Hair follicular keratinocyte (primary cell): ENCODE measurements around the gene SLC25A39. TPM values are rescaled to one million over a fixed set of nuclear protein-coding genes. Genes with fewer than 3 reads are reported as not detected.

Experiments used
- total RNA-seq: library from RNA; depleted of rRNA; stranded (reverse); fragments of >200 nt; gene quantifications from 2 replicates; pipeline ENCODE4 v1.2.3, GENCODE V29; 2015

Gene SLC25A39
- total RNA-seq: 142 and 182 TPM in 2 replicates

GRCh38 chr17:44324571-44325275 is at the start of gene SLC25A39:
SLC25A39 (minus strand) TSS chr17:44324823; CDS start chr17:44323562, 1,261 bp downstream.

GRCh38 chr17:44363613-44364159 is 39.1 kb upstream of the SLC25A39 start, which contains the start of gene FAM171A2:
FAM171A2 (minus strand) TSS chr17:44363853; CDS start chr17:44363714, 139 bp downstream.

GRCh38 chr17:44344939-44345453 is 20.4 kb upstream of the SLC25A39 start, which contains the start of gene GRN:
GRN (plus strand) TSS chr17:44345302; CDS start chr17:44349165, 3,863 bp downstream.

GRCh38 chr17:44308320-44308818 is 16.3 kb downstream of the SLC25A39 start, which contains the start of gene RUNDC3A:
RUNDC3A (plus strand) TSS chr17:44308601; CDS start chr17:44308833, 232 bp downstream.

Other genes with a start within 250 kb of the SLC25A39 start
- 8.7 and 17.2 TPM in 2 replicates for gene HDAC5, start 201.2 kb downstream of the SLC25A39 start, total RNA-seq
- gene HROB, start 182.9 kb downstream of the SLC25A39 start, total RNA-seq: 2.8 and 7.8 TPM in 2 replicates
- gene ASB16, start 154.1 kb downstream of the SLC25A39 start, total RNA-seq: not detected in 2 replicates
- 18.6 and 21.2 TPM in 2 replicates for gene TMUB2, start 137.9 kb downstream of the SLC25A39 start, total RNA-seq
- gene ATXN7L3, start 124.9 kb downstream of the SLC25A39 start, total RNA-seq: 47.5 and 55.4 TPM in 2 replicates
- gene UBTF, start 105.1 kb downstream of the SLC25A39 start, total RNA-seq: 28.7 and 34.2 TPM in 2 replicates
- not detected in 2 replicates for gene SLC4A1, start 56.7 kb downstream of the SLC25A39 start, total RNA-seq
- 2.2 and 4.1 TPM in 2 replicates for gene RUNDC3A, start 16.2 kb downstream of the SLC25A39 start, total RNA-seq
- 366 and 511 TPM in 2 replicates for gene GRN, start 20.5 kb upstream of the SLC25A39 start, total RNA-seq
- 2.7 and 3.4 TPM in 2 replicates for gene FAM171A2, start 39.0 kb upstream of the SLC25A39 start, total RNA-seq
- gene ITGA2B, start 64.8 kb upstream of the SLC25A39 start, total RNA-seq: 0.15 and 0.23 TPM in 2 replicates
- 12.7 and 14.9 TPM in 2 replicates for gene GPATCH8, start 178.6 kb upstream of the SLC25A39 start, total RNA-seq
- gene FZD2, start 232.7 kb upstream of the SLC25A39 start, total RNA-seq: 1.6 and 4.9 TPM in 2 replicates